ENCODE measurements around the gene EFHC1.

- TF ChIP-seq POLR2A (IDR thresholded peaks at IDR 0.05) (no peak), POLR2AphosphoS5 (IDR thresholded peaks at IDR 0.05) (no peak), CTCF (IDR thresholded peaks at IDR 0.05) (no peak), EP300 (IDR thresholded peaks at IDR 0.05) (no peak)
Measured at GRCh38 chr6:52544602-52545405, 124.7 kb downstream of the EFHC1 start.
